H1 (cell line): ENCODE measurements around the gene AGXT2. TPM values are rescaled to one million over a fixed set of nuclear protein-coding genes. Genes with fewer than 3 reads are reported as not detected.

Source experiments
- CTCF ChIA-PET: fragments of 300-600 bp; sonication (Branson Sonifier 250); formaldehyde crosslinking; loops from one replicate; lab custom pipeline; 2021; ENCODE audit not compliant: partially characterized antibody; lab: Charles Lee
- POLR2A ChIA-PET: fragments of 300-600 bp; sonication (Branson Sonifier 250); formaldehyde crosslinking; loops from one replicate; lab custom pipeline; 2021; ENCODE audit warnings: inconsistent platforms; ENCODE audit not compliant: partially characterized antibody; lab: Charles Lee
- DNase-seq, 2 experiments: peaks; one replicate each; pipeline versions ENCODE4 v3.0.0 to v3.0.0-alpha.2; 2010 to 2022; ENCODE audit warnings: low spot score in 2 of 2, low read depth in 1 of 2, mixed read lengths in 1 of 2
- FAIRE-seq: peaks from 2 replicates; lab custom pipeline; 2011; peaks lifted over from hg19 to GRCh38; lab: Jason Lieb, UNC
- H2AFZ ChIP-seq: 2 replicates; pipeline ENCODE4 v1.8.1; 2012; ENCODE audit warnings: low read length, inconsistent platforms
- H2AK5ac ChIP-seq: 2 replicates; pipeline ENCODE4 v1.6.1; 2013; ENCODE audit warnings: low read depth, low read length
- H2BK120ac ChIP-seq: replicated peaks from 2 replicates; pipeline ENCODE3; 2013; ENCODE audit warnings: low read depth, low read length, inconsistent platforms
- H2BK12ac ChIP-seq: 2 replicates; pipeline ENCODE4 v1.6.1; 2013; ENCODE audit warnings: low read depth, low read length
- H2BK15ac ChIP-seq: 2 replicates; pipeline ENCODE4 v1.6.1; 2013; ENCODE audit warnings: low read length
- H2BK20ac ChIP-seq: 2 replicates; pipeline ENCODE4 v1.6.1; 2013; ENCODE audit warnings: low read length
- H2BK5ac ChIP-seq: 2 replicates; pipeline ENCODE4 v1.6.1; 2013; ENCODE audit warnings: low read depth, low read length
- H3K14ac ChIP-seq: 2 replicates; pipeline ENCODE4 v1.6.1; 2013; ENCODE audit warnings: inconsistent platforms; ENCODE audit not compliant: insufficient read length
- H3K18ac ChIP-seq: 2 replicates; pipeline ENCODE4 v1.6.1; 2013; ENCODE audit warnings: low read length; ENCODE audit errors: extremely low read depth
- H3K23ac ChIP-seq: 2 replicates; pipeline ENCODE4 v1.6.1; 2013; ENCODE audit warnings: inconsistent platforms; ENCODE audit not compliant: insufficient read length
- H3K23me2 ChIP-seq: 2 replicates; pipeline ENCODE4 v1.6.1; 2013; ENCODE audit warnings: low read depth, low read length
- H3K27ac ChIP-seq: 2 replicates; pipeline ENCODE4 v1.6.1; 2011; ENCODE audit warnings: low read depth, low read length, inconsistent platforms
- H3K27me3 ChIP-seq, 4 experiments: replicated peaks in 1 of 4; 1 replicate in 1 of 4; 2 replicates in 3 of 4; pipeline versions ENCODE4 v1.6.1 to v1.8.1; 2011 to 2013; ENCODE audit warnings: low read length in 3 of 4, mild to moderate bottlenecking in 3 of 4, inconsistent platforms in 2 of 4, mixed read lengths in 2 of 4, moderate library complexity in 1 of 4; ENCODE audit not compliant: control insufficient read depth in 3 of 4, insufficient read depth in 3 of 4; ENCODE audit errors: extremely low read depth in 1 of 4
- H3K36me3 ChIP-seq, 4 experiments: 2 replicates each; pipeline versions ENCODE4 v1.6.1 to v1.8.1; 2011 to 2013; ENCODE audit warnings: mild to moderate bottlenecking in 4 of 4, low read length in 3 of 4, moderate library complexity in 2 of 4, control low read depth in 1 of 4, inconsistent platforms in 1 of 4; ENCODE audit not compliant: insufficient read depth in 4 of 4, control insufficient read depth in 2 of 4
- H3K4ac ChIP-seq: replicated peaks from 2 replicates; pipeline ENCODE3; 2013; ENCODE audit warnings: low read length, low read depth, mixed read lengths, inconsistent platforms; ENCODE audit not compliant: insufficient read length
- H3K4me1 ChIP-seq, 4 experiments: replicated peaks in 1 of 4; 1 replicate in 1 of 4; 2 replicates in 3 of 4; pipeline versions ENCODE4 v1.6.1 to v1.8.1; 2011 to 2013; ENCODE audit warnings: low read length in 3 of 4, inconsistent platforms in 2 of 4, mixed read lengths in 1 of 4; ENCODE audit not compliant: insufficient read depth in 4 of 4, control insufficient read depth in 3 of 4
- H3K4me2 ChIP-seq, 2 experiments: 2 replicates each; pipeline versions ENCODE4 v1.6.1 to v1.8.1; 2011 to 2013; ENCODE audit warnings: low read depth in 2 of 2, low read length in 2 of 2, control low read depth in 1 of 2, inconsistent platforms in 1 of 2, mild to moderate bottlenecking in 1 of 2; ENCODE audit not compliant: insufficient read depth in 1 of 2
- H3K4me3 ChIP-seq, 4 experiments: fragments of 200-600, 300-600 bp in 1 of 4; sonication (generic), shearing (Covaris generic), sonication (Bioruptor Twin) in 1 of 4; 2 replicates each; pipeline versions ENCODE4 v1.5.1 to v1.8.1; 2011 to 2016; ENCODE audit warnings: low read length in 4 of 4, low read depth in 3 of 4, control low read depth in 2 of 4, inconsistent platforms in 2 of 4, mild to moderate bottlenecking in 2 of 4, mixed read lengths in 1 of 4, moderate library complexity in 1 of 4; ENCODE audit not compliant: insufficient read depth in 2 of 4; ENCODE audit errors: extremely low read depth in 1 of 4
- H3K56ac ChIP-seq: replicated peaks from 2 replicates; pipeline ENCODE3; 2013; ENCODE audit warnings: low read depth, mild to moderate bottlenecking, mixed read lengths, low read length, inconsistent platforms; ENCODE audit not compliant: insufficient read length
- H3K79me1 ChIP-seq: 2 replicates; pipeline ENCODE4 v1.6.1; 2013; ENCODE audit warnings: low read depth, low read length, control low read depth
- H3K79me2 ChIP-seq, 2 experiments: 2 replicates each; pipeline versions ENCODE4 v1.6.1 to v1.8.1; 2012 to 2013; ENCODE audit warnings: low read length in 2 of 2, mild to moderate bottlenecking in 2 of 2, inconsistent platforms in 1 of 2; ENCODE audit not compliant: insufficient read depth in 2 of 2, control insufficient read depth in 1 of 2
- H3K9ac ChIP-seq, 4 experiments: replicated peaks in 1 of 4; 1 replicate in 1 of 4; 2 replicates in 3 of 4; pipeline versions ENCODE4 v1.6.1 to v1.8.1; 2011 to 2013; ENCODE audit warnings: low read depth in 3 of 4, low read length in 3 of 4, control low read depth in 2 of 4, mild to moderate bottlenecking in 2 of 4, moderate library complexity in 2 of 4, inconsistent platforms in 1 of 4; ENCODE audit errors: extremely low read depth in 1 of 4
- H3K9me3 ChIP-seq, 2 experiments: 2 replicates each; pipeline versions ENCODE4 v1.6.1 to v1.8.1; 2012 to 2013; ENCODE audit warnings: mild to moderate bottlenecking in 2 of 2, moderate library complexity in 2 of 2, control low read depth in 1 of 2, inconsistent platforms in 1 of 2, low read depth in 1 of 2, low read length in 1 of 2, mixed read lengths in 1 of 2; ENCODE audit not compliant: insufficient read depth in 2 of 2
- H4K20me1 ChIP-seq, 2 experiments: replicated peaks in 1 of 2; 2 replicates each; pipeline versions ENCODE3 to v1.8.1; 2011 to 2013; ENCODE audit warnings: inconsistent platforms in 2 of 2, low read length in 2 of 2, mild to moderate bottlenecking in 1 of 2; ENCODE audit not compliant: insufficient read depth in 2 of 2, control insufficient read depth in 1 of 2
- H4K5ac ChIP-seq: 2 replicates; pipeline ENCODE4 v1.6.1; 2013; ENCODE audit warnings: low read length, low read depth, mixed read lengths, inconsistent platforms; ENCODE audit not compliant: insufficient read length
- H4K8ac ChIP-seq: 2 replicates; pipeline ENCODE4 v1.8.0; 2013; ENCODE audit warnings: mild to moderate bottlenecking, moderate library complexity, low read length, inconsistent platforms; ENCODE audit not compliant: insufficient read depth; ENCODE audit errors: extremely low read depth
- H4K91ac ChIP-seq: replicated peaks from 2 replicates; pipeline ENCODE3; 2013; ENCODE audit warnings: low read length, mixed read lengths, inconsistent platforms; ENCODE audit not compliant: insufficient read length
- BRCA1 ChIP-seq: IDR thresholded peaks from 2 replicates; pipeline ENCODE4 v1.6.1; 2012; ENCODE audit warnings: low read depth, low read length, improper control_type of control experiment
- CTBP2 ChIP-seq: IDR thresholded peaks from 2 replicates; pipeline ENCODE4 v1.7.0; 2011; ENCODE audit warnings: borderline replicate concordance, mild to moderate bottlenecking, moderate library complexity, mixed read lengths, low read length; ENCODE audit not compliant: insufficient read depth, insufficient read length
- EGR1 ChIP-seq: IDR thresholded peaks from 2 replicates; pipeline ENCODE4 v1.6.1; 2011; ENCODE audit warnings: low read depth, low read length, borderline replicate concordance
- EP300 ChIP-seq, 2 experiments: IDR thresholded peaks; 1 replicate in 1 of 2; 2 replicates in 1 of 2; pipeline ENCODE4 v1.6.1; 2011 to 2012; ENCODE audit warnings: low read depth in 2 of 2, low read length in 2 of 2, mild to moderate bottlenecking in 2 of 2, borderline replicate concordance in 1 of 2, inconsistent platforms in 1 of 2, moderate library complexity in 1 of 2
- JUND ChIP-seq: IDR thresholded peaks from 2 replicates; pipeline ENCODE4 v1.6.1; 2011; ENCODE audit warnings: mild to moderate bottlenecking, improper control_type of control experiment, low read length
- KDM1A ChIP-seq: fragments of 200-600, 300-600 bp; sonication (generic); IDR thresholded peaks from 2 replicates; pipeline ENCODE4 v1.7.1; 2016; ENCODE audit warnings: mild to moderate bottlenecking, low read length, borderline replicate concordance
- NRF1 ChIP-seq: IDR thresholded peaks from 2 replicates; pipeline ENCODE4 v1.6.1; 2011; ENCODE audit warnings: mild to moderate bottlenecking, low read depth, low read length, improper control_type of control experiment
- POLR2AphosphoS5 ChIP-seq: IDR thresholded peaks from 2 replicates; pipeline ENCODE4 v1.6.1; 2011; ENCODE audit warnings: low read depth, low read length
- RXRA ChIP-seq: IDR thresholded peaks from 2 replicates; pipeline ENCODE4 v1.6.1; 2011; ENCODE audit warnings: low read depth, mild to moderate bottlenecking, low read length, moderate library complexity; ENCODE audit not compliant: insufficient read depth
- SIRT6 ChIP-seq: IDR thresholded peaks from one replicate; pipeline ENCODE4 v1.7.1; 2012; ENCODE audit warnings: low read length, inconsistent platforms
- WGBS, 2 experiments: shearing (Covaris generic) in 1 of 2; methylation state at CpG; one replicate each; pipeline versions ENCODE4 v1.1.6 to v1.1.7; 2013 to 2015; ENCODE audit warnings: low lambda C conversion rate in 2 of 2, mixed read lengths in 2 of 2, inconsistent platforms in 1 of 2, low coverage in 1 of 2, missing lambda C conversion rate in 1 of 2; ENCODE audit not compliant: insufficient replicate concordance in 2 of 2, insufficient coverage in 1 of 2, insufficient read length in 1 of 2; ENCODE audit errors: extremely low coverage in 1 of 2, missing lambda C conversion rate in 1 of 2; 5-methylcytosine and 5-hydroxymethylcytosine counted together
- polyA plus RNA-seq, 7 experiments: library from polyadenylated mRNA; depleted of rRNA in 3 of 7; stranded (reverse) in 5 of 7; unstranded in 2 of 7; fragments of >200 nt in 5 of 7; fragments of 200-250 nt in 2 of 7; gene quantifications; 1 replicate in 5 of 7; 2 replicates in 1 of 7; 4 replicates in 1 of 7; pipeline versions ENCODE4 v1.2.1 to v1.2.3, GENCODE V29; 2011 to 2013; ENCODE audit warnings: missing spikeins in 2 of 7, mixed read lengths in 2 of 7
- total RNA-seq: library from RNA; stranded (reverse); fragmentation: NEBNext Ultra II Directional; extraction: Animal tissue kit (Norgen Biotek cat#: 25700); gene quantifications from 2 replicates; pipeline ENCODE4 v1.2.1, GENCODE V29; 2021
- TF ChIP-seq, protein P1 (sequence below): IDR thresholded peaks from 2 replicates; pipeline ENCODE4 v1.6.1; 2012; ENCODE audit warnings: low read length, inconsistent platforms
- TF ChIP-seq, protein P2 (sequence below): IDR thresholded peaks from 2 replicates; pipeline ENCODE4 v1.6.1; 2011; ENCODE audit warnings: low read depth, mild to moderate bottlenecking, low read length; ENCODE audit not compliant: insufficient read depth

AGXT2 gene
- total and polyA plus RNA-seq, 2 of the 8 experiments (the other 6 are each of a cell fraction or from before 2014, with no cell fraction given) = not detected

- no peak overlapping the region for H2AFZ ChIP-seq
- no peak overlapping the region for H3K18ac ChIP-seq
- no peaks in the 10 kb centered on the region for H3K23me2 ChIP-seq
- H3K79me1 ChIP-seq = no peaks in the 10 kb centered on the region
- 79% methylated on average over 2 of the region's 2 CpGs; no CpG with 5 or more reads in 1 of the 2 experiments for WGBS, 2 experiments
- H3K27ac ChIP-seq = no peak overlapping the region
- H3K4me1 ChIP-seq = peaks cover 0 to 4% (median 1%) of the 10 kb centered on the region in 4 experiments; a peak in 2 of 7 replicates
- H3K4me3 ChIP-seq = no peak overlapping the region
- H3K9ac ChIP-seq = no peak overlapping the region
- no peaks in the 10 kb centered on the region for H4K20me1 ChIP-seq
- no peaks in the 10 kb centered on the region for H3K9me3 ChIP-seq
- POLR2A ChIA-PET = no interaction called here
- H3K27me3 ChIP-seq = no peaks in the 10 kb centered on the region
- no peak overlapping the region for H3K14ac ChIP-seq
- H2BK120ac ChIP-seq = no peak overlapping the region
- H2BK15ac ChIP-seq = no peak overlapping the region
- H2AK5ac ChIP-seq = no peak overlapping the region
- H3K23ac ChIP-seq = no peak overlapping the region
- FAIRE-seq (no peak), DNase-seq (no peak)
- no peak overlapping the region for H2BK20ac ChIP-seq
- no peak overlapping the region for H3K4ac ChIP-seq
- H2BK12ac ChIP-seq = no peak overlapping the region
- no peaks in the 10 kb centered on the region for H3K79me2 ChIP-seq
- no peak overlapping the region for H4K5ac ChIP-seq
- no peak overlapping the region for H2BK5ac ChIP-seq
- H4K8ac ChIP-seq = no peak overlapping the region
- no peak overlapping the region for H3K56ac ChIP-seq
- CTCF ChIA-PET = interaction anchor here (0.6 to 3.8 kb wide), 10 partner anchors 26 to 832 kb away, joined by 3 to 22 read pairs (median 4); no protein-coding TSS in a partner anchor
- no peak overlapping the region for H3K4me2 ChIP-seq
- H3K36me3 ChIP-seq = no peaks in the 10 kb centered on the region
- H4K91ac ChIP-seq = no peak overlapping the region
- TF ChIP-seq JUND (no peak), EGR1 (no peak), KDM1A (no peak), SIRT6 (no peak), RXRA (no peak), EP300 (IDR thresholded peaks at IDR 0.05; ENCODE audit: borderline replicate concordance in 1 of 2, low read depth in 2 of 2, low read length in 2 of 2) (no peak), CTBP2 (no peak), NRF1 (no peak), POLR2AphosphoS5 (no peak), BRCA1 (no peak)
- TF ChIP-seq, protein P1, sequence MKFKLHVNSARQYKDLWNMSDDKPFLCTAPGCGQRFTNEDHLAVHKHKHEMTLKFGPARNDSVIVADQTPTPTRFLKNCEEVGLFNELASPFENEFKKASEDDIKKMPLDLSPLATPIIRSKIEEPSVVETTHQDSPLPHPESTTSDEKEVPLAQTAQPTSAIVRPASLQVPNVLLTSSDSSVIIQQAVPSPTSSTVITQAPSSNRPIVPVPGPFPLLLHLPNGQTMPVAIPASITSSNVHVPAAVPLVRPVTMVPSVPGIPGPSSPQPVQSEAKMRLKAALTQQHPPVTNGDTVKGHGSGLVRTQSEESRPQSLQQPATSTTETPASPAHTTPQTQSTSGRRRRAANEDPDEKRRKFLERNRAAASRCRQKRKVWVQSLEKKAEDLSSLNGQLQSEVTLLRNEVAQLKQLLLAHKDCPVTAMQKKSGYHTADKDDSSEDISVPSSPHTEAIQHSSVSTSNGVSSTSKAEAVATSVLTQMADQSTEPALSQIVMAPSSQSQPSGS = no peak
- TF ChIP-seq, protein P2, sequence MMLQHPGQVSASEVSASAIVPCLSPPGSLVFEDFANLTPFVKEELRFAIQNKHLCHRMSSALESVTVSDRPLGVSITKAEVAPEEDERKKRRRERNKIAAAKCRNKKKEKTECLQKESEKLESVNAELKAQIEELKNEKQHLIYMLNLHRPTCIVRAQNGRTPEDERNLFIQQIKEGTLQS = no peak
These were observed 45.0 kb upstream of the AGXT2 start for GRCh38 chr5:35092703-35093102.
